HepG2 (cell line): ENCODE measurements around the gene PIGO. TPM values are rescaled to one million over a fixed set of nuclear protein-coding genes. Genes with fewer than 3 reads are reported as not detected.
A peak's percentile ranks its signal among the peaks of the same experiment; 100 is the strongest.

Source experiments
- ATAC-seq: fragments of 200-7000 bp; cut with Tn5 transposase; 3 replicates; pipeline ENCODE4 v1.9.1; 2020; ENCODE audit warnings: mild to moderate bottlenecking, moderate library complexity
- BruUV-seq: library from RNA; stranded (reverse); fragments of 400-500 nt; replicated peaks from 2 replicates; lab custom pipeline; 2021; lab: Mats Ljungman, UMichigan
- CTCF ChIA-PET: fragments of 300-600 bp; formaldehyde crosslinking; extraction: SDS; loops from one replicate; lab custom pipeline; 2021; ENCODE audit warnings: low total read pairs, inconsistent platforms, low intra/inter-chr PET ratio; lab: Yijun Ruan, JAX
- POLR2A ChIA-PET: fragments of 350-600 bp; sonication (Branson Sonifier 250); formaldehyde crosslinking; loops from one replicate; lab custom pipeline; 2020; ENCODE audit warnings: antibody characterized with exemption, inconsistent platforms; lab: Yijun Ruan, JAX
- DNase-seq: peaks from one replicate; pipeline ENCODE4 v3.0.0-alpha.2; 2015; ENCODE audit warnings: low spot score
- FAIRE-seq: peaks from 3 replicates; lab custom pipeline; 2011; peaks lifted over from hg19 to GRCh38; lab: Jason Lieb, UNC
- H2AFZ ChIP-seq: one replicate; pipeline ENCODE4 v1.6.1; 2011; ENCODE audit warnings: low read length, inconsistent platforms
- H3K27ac ChIP-seq: fragments of 300-600 bp; 3 replicates; pipeline ENCODE4 v1.8.0; 2011; ENCODE audit warnings: mixed run types, mild to moderate bottlenecking, mixed read lengths, low read length, inconsistent platforms; ENCODE audit not compliant: insufficient read depth; ENCODE audit errors: extremely low read length
- H3K27me3 ChIP-seq, 2 experiments: fragments of 200-600 bp in 1 of 2; 2 replicates in 1 of 2; 3 replicates in 1 of 2; pipeline versions ENCODE4 v1.6.0 to v1.8.0; 2011; ENCODE audit warnings: low read length in 2 of 2, mild to moderate bottlenecking in 2 of 2, moderate library complexity in 2 of 2, inconsistent platforms in 1 of 2; ENCODE audit not compliant: insufficient read depth in 2 of 2, control insufficient read depth in 1 of 2
- H3K36me3 ChIP-seq, 2 experiments: fragments of 200-600 bp in 1 of 2; replicated peaks in 1 of 2; 2 replicates in 1 of 2; 3 replicates in 1 of 2; pipeline versions ENCODE4 v1.5.1 to v1.8.0; 2011; ENCODE audit warnings: low read length in 2 of 2, inconsistent platforms in 1 of 2; ENCODE audit not compliant: insufficient read depth in 2 of 2, control insufficient read depth in 1 of 2
- H3K4me1 ChIP-seq: 2 replicates; pipeline ENCODE4 v1.5.1; 2012; ENCODE audit warnings: low read length, inconsistent platforms; ENCODE audit not compliant: insufficient read depth
- H3K4me2 ChIP-seq: 2 replicates; pipeline ENCODE4 v1.6.0; 2011; ENCODE audit warnings: low read depth, low read length, inconsistent platforms
- H3K4me3 ChIP-seq, 3 experiments: fragments of 200-600 bp in 1 of 3; sonication (generic), shearing (Covaris generic) in 1 of 3; replicated peaks in 1 of 3; 2 replicates each; pipeline ENCODE4 v1.5.1; 2011 to 2016; ENCODE audit warnings: low read length in 3 of 3, inconsistent platforms in 2 of 3, low read depth in 2 of 3, mild to moderate bottlenecking in 2 of 3, control low read depth in 1 of 3, mixed read lengths in 1 of 3; ENCODE audit not compliant: insufficient read depth in 1 of 3
- H3K79me2 ChIP-seq: one replicate; pipeline ENCODE4 v1.6.1; 2011; ENCODE audit warnings: low read length, inconsistent platforms; ENCODE audit not compliant: insufficient read depth
- H3K9ac ChIP-seq: 2 replicates; pipeline ENCODE4 v1.6.0; 2011; ENCODE audit warnings: mild to moderate bottlenecking, low read depth, low read length, inconsistent platforms; ENCODE audit not compliant: insufficient read depth
- H3K9me3 ChIP-seq: 2 replicates; pipeline ENCODE4 v1.5.1; 2012; ENCODE audit warnings: mild to moderate bottlenecking, low read length
- H4K20me1 ChIP-seq: 2 replicates; pipeline ENCODE4 v1.6.0; 2011; ENCODE audit warnings: inconsistent platforms, mild to moderate bottlenecking, low read length, moderate library complexity; ENCODE audit not compliant: insufficient read depth
- CBX5 ChIP-seq: sonication (generic); formaldehyde crosslinking; IDR thresholded peaks from 2 replicates; pipeline ENCODE4 v1.4.0; 2020; ENCODE audit warnings: missing genetic modification reagents, borderline replicate concordance
- E2F1 ChIP-seq: sonication (generic); formaldehyde crosslinking; IDR thresholded peaks from 2 replicates; pipeline ENCODE4 v1.5.0; 2020; ENCODE audit warnings: missing genetic modification reagents
- ERF ChIP-seq: IDR thresholded peaks from 2 replicates; pipeline ENCODE4 v1.6.1; 2018; ENCODE audit warnings: missing biosample characterization, missing genetic modification reagents
- HOXA3 ChIP-seq: sonication (generic); formaldehyde crosslinking; IDR thresholded peaks from 2 replicates; pipeline ENCODE4 v1.5.0; 2020; ENCODE audit warnings: missing genetic modification reagents
- IRF1 ChIP-seq: sonication (generic); formaldehyde crosslinking; IDR thresholded peaks from 2 replicates; pipeline ENCODE4 v1.4.0; 2020; ENCODE audit warnings: low read depth, mild to moderate bottlenecking, missing genetic modification reagents
- POLR2AphosphoS2 ChIP-seq: IDR thresholded peaks from 2 replicates; pipeline ENCODE4 v1.6.1; 2011; ENCODE audit warnings: low read depth, low read length, improper control_type of control experiment
- REST ChIP-seq, 2 experiments: IDR thresholded peaks; 2 replicates each; pipeline ENCODE4 v1.6.1; 2011 to 2012; ENCODE audit warnings: low read length in 2 of 2, borderline replicate concordance in 1 of 2, low read depth in 1 of 2, mild to moderate bottlenecking in 1 of 2, moderate library complexity in 1 of 2
- TEAD3 ChIP-seq: optimal IDR thresholded peaks from 2 replicates; pipeline ENCODE3; 2016; ENCODE audit warnings: borderline replicate concordance
- ZNF367 ChIP-seq: sonication (generic); formaldehyde crosslinking; IDR thresholded peaks from 2 replicates; pipeline ENCODE4 v1.4.0; 2020; ENCODE audit warnings: missing genetic modification reagents, borderline replicate concordance
- ZNF451 ChIP-seq: sonication (generic); formaldehyde crosslinking; IDR thresholded peaks from 2 replicates; pipeline ENCODE4 v1.5.0; 2020; ENCODE audit warnings: mild to moderate bottlenecking, missing genetic modification reagents
- ZNF788 ChIP-seq: sonication (generic); formaldehyde crosslinking; IDR thresholded peaks from 2 replicates; pipeline ENCODE4 v1.5.0; 2020; ENCODE audit warnings: mild to moderate bottlenecking, missing genetic modification reagents, borderline replicate concordance
- WGBS: methylation state at CpG from one replicate; pipeline ENCODE4 v1.1.6; 2017; ENCODE audit warnings: low lambda C conversion rate; 5-methylcytosine and 5-hydroxymethylcytosine counted together
- in situ Hi-C: cut with HindIII; loops from 2 replicates; pipeline ENCODE4 v1.10.0; 2017; ENCODE audit warnings: low pct_unique_long_range_greater_than_20kb; ENCODE audit not compliant: extremely low pct_ligation_motif_present
- intact Hi-C: fragments of 100-400 bp; cut with micrococcal nuclease; formaldehyde crosslinking; loops from one replicate; pipeline ENCODE4 v1.10.0; 2022; ENCODE audit not compliant: unreplicated experiment
- polyA plus RNA-seq, 8 experiments: library from polyadenylated mRNA; depleted of rRNA in 3 of 8; stranded (reverse) in 7 of 8; unstranded in 1 of 8; fragments of >200 nt; fragmentation: Illumina TruSeq in 4 of 8; extraction: Trizol in 4 of 8; gene quantifications; 2 replicates each; pipeline versions ENCODE4 v1.2.1 to v1.2.3, GENCODE V29; 2011 to 2016; ENCODE audit warnings: low read depth in 4 of 8, missing spikeins in 1 of 8, mixed read lengths in 1 of 8; ENCODE audit not compliant: insufficient read depth in 1 of 8
- total RNA-seq, 5 experiments: library from RNA; depleted of rRNA; stranded (reverse); fragments of >200 nt; fragmentation: Illumina TruSeq; extraction: Trizol; gene quantifications; 2 replicates each; pipeline ENCODE4 v1.2.3, GENCODE V29; 2016; ENCODE audit warnings: low read depth in 1 of 5

PIGO gene
- total and polyA plus RNA-seq, 2 of the 13 experiments (the other 11 are each of a cell fraction or from before 2014, with no cell fraction given): 20.5 to 26.2 TPM

- Histone ChIP-seq H3K27me3 (no peaks in the 10 kb centered on the region), H3K79me2 (no peaks in the 10 kb centered on the region), H3K4me1 (peaks cover 15% of the 10 kb centered on the region), H3K27ac (no peak overlapping the region), H3K4me3 (no peak overlapping the region), H3K36me3 (no peaks in the 10 kb centered on the region), H4K20me1 (no peaks in the 10 kb centered on the region), H3K4me2 (no peak overlapping the region), H2AFZ (no peak overlapping the region), H3K9ac (no peak overlapping the region), H3K9me3 (no peaks in the 10 kb centered on the region)
- intact Hi-C loops: no loop called here
- BruUV-seq: no TSS peak
- FAIRE-seq: no peak
- DNase-seq: no peak
- CTCF ChIA-PET: no interaction called here
- WGBS: 94% methylated on average over 3 of the region's 3 CpGs
- peak; percentile 7; the same call in 2 of the 3 replicates for ATAC-seq
- TF ChIP-seq ZNF367 (CRISPR knock-in tag) (no peak), POLR2AphosphoS2 (0 out of 2 replicates have a peak, but pooled peaks have one; percentile 2), ZNF788 (no peak), TEAD3 (CRISPR knock-in tag) (peak; percentile 12), ZNF451 (no peak), ERF (no peak)
- TF ChIP-seq, all 625 proteins: peak for 2
- POLR2A ChIA-PET: no interaction called here
- in situ Hi-C loops: loop anchor here (5.0 kb wide), 1 partner anchor 142 kb away; no protein-coding TSS in a partner anchor
Measured at GRCh38 chr9:35044071-35044470, 52.3 kb downstream of the PIGO start.

- no peak overlapping the region for H3K27ac ChIP-seq
- no peak overlapping the region for H3K9ac ChIP-seq
- intact Hi-C loops (no loop called here), in situ Hi-C loops (loop anchor here (5.0 kb wide), 1 partner anchor 141 kb away; no protein-coding TSS in a partner anchor)
- ChIA-PET POLR2A (interaction anchor here (1.0 kb wide), 1 partner anchor 8 kb away, joined by 5 read pairs; no protein-coding TSS in a partner anchor), CTCF (no interaction called here)
- H3K4me1 ChIP-seq: peaks cover 15% of the 10 kb centered on the region
- no peak for ATAC-seq
- no peak overlapping the region for H2AFZ ChIP-seq
- WGBS: 91% methylated on average over 5 of the region's 6 CpGs
- DNase-seq: no peak
- no peaks in the 10 kb centered on the region for H3K79me2 ChIP-seq
- no TSS peak for BruUV-seq
- no peaks in the 10 kb centered on the region for H3K36me3 ChIP-seq
- no peaks in the 10 kb centered on the region for H3K9me3 ChIP-seq
- H3K27me3 ChIP-seq: no peaks in the 10 kb centered on the region
- no peak overlapping the region for H3K4me3 ChIP-seq
- H4K20me1 ChIP-seq: no peaks in the 10 kb centered on the region
- H3K4me2 ChIP-seq: no peak overlapping the region
- no peak for FAIRE-seq
- TF ChIP-seq IRF1 (CRISPR knock-in tag): no peak
- TF ChIP-seq HOXA3 (CRISPR knock-in tag): no peak
- no peak for TF ChIP-seq E2F1 (CRISPR knock-in tag)
- no peak for TF ChIP-seq REST (IDR thresholded peaks at IDR 0.05; ENCODE audit: borderline replicate concordance in 1 of 2, low read depth in 1 of 2, low read length in 2 of 2)
- no peak for TF ChIP-seq CBX5
Measured at GRCh38 chr9:35042891-35043545, 53.4 kb downstream of the PIGO start.
